Esophagus squamous epithelium (tissue), 5 donors: ENCODE measurements around the gene CPTP. TPM values are rescaled to one million over a fixed set of nuclear protein-coding genes. Genes with fewer than 3 reads are reported as not detected.

Source experiments
- DNase-seq: peaks from one replicate; lab custom pipeline; 2025; lab: John Stamatoyannopoulos, UW
- H3K27ac ChIP-seq, 4 donors: fragments of 200-600 bp; sonication (generic); one replicate each; pipeline ENCODE4 v1.5.1; 2016 to 2019; ENCODE audit warnings: mild to moderate bottlenecking in 1 of 4
- H3K27me3 ChIP-seq, 4 donors: fragments of 200-600 bp; sonication (generic); 1 replicate in 3 of 4; 2 replicates in 1 of 4; pipeline versions ENCODE4 v1.5.1 to v1.6.0; 2017 to 2021; ENCODE audit warnings: antibody characterized with exemption in 1 of 4
- H3K36me3 ChIP-seq, 3 donors: fragments of 200-600 bp; sonication (generic); one replicate each; pipeline ENCODE4 v1.5.1; 2016 to 2019
- H3K4me1 ChIP-seq, 3 donors: fragments of 200-600 bp; sonication (generic); one replicate each; pipeline ENCODE4 v1.5.1; 2017 to 2019
- H3K4me3 ChIP-seq, 4 donors: fragments of 200-600 bp; sonication (generic); 1 replicate in 3 of 4; 2 replicates in 1 of 4; pipeline ENCODE4 v1.5.1; 2016 to 2019; ENCODE audit warnings: mild to moderate bottlenecking in 2 of 4, moderate library complexity in 1 of 4
- H3K9me3 ChIP-seq, 3 donors: fragments of 200-600 bp; sonication (generic); one replicate each; pipeline ENCODE4 v1.5.1; 2016 to 2019
- CTCF ChIP-seq, 6 experiments: fragments of 450-650 bp in 4 of 6; fragments of 200-600 bp in 2 of 6; sonication (generic) in 2 of 6; IDR thresholded peaks; one replicate each; pipeline ENCODE4 v1.5.1; 2016 to 2019; ENCODE audit warnings: antibody characterized with exemption in 6 of 6, mild to moderate bottlenecking in 4 of 6, moderate library complexity in 4 of 6
- POLR2A ChIP-seq, 4 donors: fragments of 450-650 bp; IDR thresholded peaks; one replicate each; pipeline ENCODE4 v1.6.1; 2017; ENCODE audit warnings: antibody characterized with exemption in 4 of 4, mild to moderate bottlenecking in 4 of 4, moderate library complexity in 3 of 4
- WGBS, 2 donors: methylation state at CpG; one replicate each; pipeline ENCODE4 v1.1.5; 2018; 5-methylcytosine and 5-hydroxymethylcytosine counted together
- intact Hi-C: fragments of 100-400 bp; cut with DNase I; formaldehyde crosslinking; loops from one replicate; pipeline ENCODE4 v1.15.0; 2022
- small RNA-seq, 4 donors: library from RNA; depleted of rRNA; stranded (forward); fragments of <200 nt; gene quantifications; one replicate each; pipeline ENCODE3, GENCODE V24; 2016
- total RNA-seq, 4 donors: library from RNA; depleted of rRNA; stranded (reverse); fragments of >200 nt; gene quantifications; one replicate each; pipeline ENCODE4 v1.1.0, GENCODE V29; 2016
- donor health status: DM: yes; HTN: yes; CAD: no.

CPTP gene
- total RNA-seq, 4 donors from 2014 or later, result 27.7 to 75.2 (median 33.4) TPM

- WGBS, 2 donors, result no CpG with 5 or more reads among the region's 24 CpGs
- intact Hi-C loops, result no loop called here
- no peak for DNase-seq
Observed at GRCh38 chr1:1374589-1374928, 50.0 kb downstream of the CPTP start.

GRCh38 chr1:1374929-1375662, 50.5 kb downstream of the CPTP start, which contains the start of gene AURKAIP1:
TSS of gene AURKAIP1 (minus strand) at chr1:1375207. CDS start at chr1:1374756, 451 bp downstream.
- peaks cover 26 to 56% (median 38%) of the 10 kb centered on the region in 3 donors for H3K4me1 ChIP-seq
- peak within 1 kb of the TSS; percentile 95 to 97 (median 97) for H3K27ac ChIP-seq
- H3K36me3 ChIP-seq, result peaks cover 0 to 20% (median 0%) of the 10 kb centered on the region in 3 donors
- H3K9me3 ChIP-seq, result no peaks in the 10 kb centered on the region
- intact Hi-C loops, result no loop called here
- peak within 1 kb of the TSS; percentile 85 to 100 (median 96) for H3K4me3 ChIP-seq
- peak in 3 of 4 donors; percentile 14 to 41 (median 31) for TF ChIP-seq POLR2A (IDR thresholded peaks at IDR 0.05)
- TF ChIP-seq CTCF (IDR thresholded peaks at IDR 0.05), result peak in 4 of 6 experiments; percentile 33 to 57 (median 39)
- H3K27me3 ChIP-seq, result no peaks in the 10 kb centered on the region
- peak; percentile 91 for DNase-seq
- 0% methylated on average over 6 to 11 of the region's 85 CpGs for WGBS, 2 donors

More at GRCh38 chr1:1374589-1374928, 50.0 kb downstream of the CPTP start:
- Histone ChIP-seq H3K9me3 (no peaks in the 10 kb centered on the region), H3K4me3 (peak overlapping the region; percentile 85 to 100 (median 96)), H3K27ac (peak overlapping the region; percentile 95 to 97 (median 97)), H3K36me3 (peaks cover 0 to 20% (median 0%) of the 10 kb centered on the region in 3 donors), H3K4me1 (peaks cover 26 to 56% (median 38%) of the 10 kb centered on the region in 3 donors), H3K27me3 (no peaks in the 10 kb centered on the region)
- TF ChIP-seq POLR2A (IDR thresholded peaks at IDR 0.05) (no peak), CTCF (IDR thresholded peaks at IDR 0.05) (no peak)

GRCh38 chr1:1376551-1377226, 52.1 kb downstream of the CPTP start:
- intact Hi-C loops, result no loop called here
- WGBS, 2 donors, result 59 to 67% methylated on average over 4 to 6 of the region's 10 CpGs
- no peak for DNase-seq
- peak overlapping the region; percentile 95 to 97 (median 97) for H3K27ac ChIP-seq
- TF ChIP-seq POLR2A (IDR thresholded peaks at IDR 0.05), result no peak
- TF ChIP-seq CTCF (IDR thresholded peaks at IDR 0.05), result no peak
- no peaks in the 10 kb centered on the region for H3K27me3 ChIP-seq
- H3K36me3 ChIP-seq, result peaks cover 0 to 32% (median 7%) of the 10 kb centered on the region in 3 donors
- no peaks in the 10 kb centered on the region for H3K9me3 ChIP-seq
- peaks cover 25 to 48% (median 35%) of the 10 kb centered on the region in 3 donors for H3K4me1 ChIP-seq
- peak overlapping the region in 1 of 4 donors; percentile 96 for H3K4me3 ChIP-seq

- Histone ChIP-seq H3K27me3 (no peaks in the 10 kb centered on the region), H3K9me3 (no peaks in the 10 kb centered on the region), H3K27ac (no peak overlapping the region), H3K4me3 (no peak overlapping the region), H3K4me1 (peaks cover 20 to 38% (median 26%) of the 10 kb centered on the region in 3 donors), H3K36me3 (peaks cover 0 to 31% (median 9%) of the 10 kb centered on the region in 3 donors)
- no peak for TF ChIP-seq POLR2A (IDR thresholded peaks at IDR 0.05)
- TF ChIP-seq CTCF (IDR thresholded peaks at IDR 0.05), result no peak
- DNase-seq, result no peak
- WGBS, 2 donors, result 91 to 94% methylated on average over 16 of the region's 16 CpGs
- intact Hi-C loops, result no loop called here
Observed at GRCh38 chr1:1377540-1378205, 53.1 kb downstream of the CPTP start.

Small RNA genes lying within 50 kb of the gene (small RNA-seq; reads per million reads assigned to genes)
- 0 to 50.8 (median 0.16) reads per million in 4 donors for gene MIR6726

Other genes starting within 250 kb of the CPTP start
- 10 to 100 TPM in 3 of 4 donors, 1 to 10 TPM in 1; 6.9 to 19.6 (median 14.7) TPM for gene C1orf159, start 208.7 kb upstream of the CPTP start, total RNA-seq
- under 1 TPM in 2 of 4 donors, not detected in 2; 0.19 to 0.44 TPM for gene TTLL10, start 150.9 kb upstream of the CPTP start, total RNA-seq
- 10 to 100 TPM in 1 of 4 donors, 1 to 10 TPM in 3; 2.0 to 21.0 (median 2.8) TPM for gene TNFRSF18, start 118.2 kb upstream of the CPTP start, total RNA-seq
- gene TNFRSF4, start 110.6 kb upstream of the CPTP start, total RNA-seq, result 1 to 10 TPM in 1 of 4 donors, under 1 TPM in 2, not detected in 1; 0.40 to 1.3 (median 0.57) TPM
- 10 to 100 TPM; 65.0 to 75.4 (median 67.6) TPM for gene SDF4, start 92.8 kb upstream of the CPTP start, total RNA-seq
- gene B3GALT6, start 92.6 kb upstream of the CPTP start, total RNA-seq, result 10 to 100 TPM; 13.5 to 17.5 (median 15.6) TPM
- gene C1QTNF12, start 78.1 kb upstream of the CPTP start, total RNA-seq, result 1 to 10 TPM in 2 of 4 donors, under 1 TPM in 1, not detected in 1; 0.79 to 3.0 (median 1.7) TPM
- 10 to 100 TPM; 32.6 to 54.3 (median 42.5) TPM for gene UBE2J2, start 50.9 kb upstream of the CPTP start, total RNA-seq
- 1 to 10 TPM; 1.1 to 8.3 (median 1.5) TPM for gene SCNN1D, start 44.4 kb upstream of the CPTP start, total RNA-seq
- gene ACAP3, start 16.9 kb upstream of the CPTP start, total RNA-seq, result 10 to 100 TPM; 36.4 to 66.7 (median 56.9) TPM
- gene PUSL1, start 16.2 kb upstream of the CPTP start, total RNA-seq, result 10 to 100 TPM; 20.0 to 52.5 (median 33.2) TPM
- gene INTS11, start 142 bp upstream of the CPTP start, total RNA-seq, result 10 to 100 TPM; 61.5 to 82.0 (median 63.6) TPM
- under 1 TPM; 0.13 to 0.57 (median 0.30) TPM for gene TAS1R3, start 6.5 kb downstream of the CPTP start, total RNA-seq
- 100 to 1,000 TPM in 1 of 4 donors, 10 to 100 TPM in 3; 63.5 to 111 (median 88.0) TPM for gene DVL1, start 24.6 kb downstream of the CPTP start, total RNA-seq
- 10 to 100 TPM in 2 of 4 donors, 1 to 10 TPM in 1, under 1 TPM in 1; 0.45 to 33.8 (median 12.8) TPM for gene MXRA8, start 33.8 kb downstream of the CPTP start, total RNA-seq
- gene AURKAIP1, start 50.4 kb downstream of the CPTP start, total RNA-seq, result 100 to 1,000 TPM in 3 of 4 donors, 10 to 100 TPM in 1; 92.7 to 134 (median 123) TPM
- gene CCNL2, start 74.5 kb downstream of the CPTP start, total RNA-seq, result 100 to 1,000 TPM in 2 of 4 donors, 10 to 100 TPM in 2; 42.5 to 213 (median 104) TPM
- gene MRPL20, start 82.5 kb downstream of the CPTP start, total RNA-seq, result 100 to 1,000 TPM in 3 of 4 donors, 10 to 100 TPM in 1; 98.0 to 157 (median 116) TPM
- gene ANKRD65, start 96.5 kb downstream of the CPTP start, total RNA-seq, result 10 to 100 TPM in 2 of 4 donors, 1 to 10 TPM in 2; 4.7 to 28.3 (median 14.4) TPM
- gene VWA1, start 110.9 kb downstream of the CPTP start, total RNA-seq, result 10 to 100 TPM; 20.0 to 55.0 (median 34.6) TPM
- gene ATAD3C, start 124.9 kb downstream of the CPTP start, total RNA-seq, result under 1 TPM; under 0.01 to 1.00 (median 0.28) TPM
- 10 to 100 TPM in 3 of 4 donors, 1 to 10 TPM in 1; 9.9 to 40.1 (median 24.1) TPM for gene ATAD3B, start 147.0 kb downstream of the CPTP start, total RNA-seq
- gene ATAD3A, start 187.4 kb downstream of the CPTP start, total RNA-seq, result 10 to 100 TPM; 27.0 to 53.8 (median 32.6) TPM
- 1 to 10 TPM in 1 of 4 donors, not detected in 3; 2.7 TPM for gene TMEM240, start 215.8 kb downstream of the CPTP start, total RNA-seq